T-helper 9 cell (primary cell): ENCODE measurements around the gene LIMCH1.
"Not testable (repeated sequence)": the region's sequence is repeated elsewhere in the genome, so short reads cannot be mapped to it uniquely, and the experiment has no call there.

ENCODE experiments used
- DNase-seq: peaks from one replicate; pipeline ENCODE4 v3.0.0-alpha.2; 2020

Gene LIMCH1

DNA sequence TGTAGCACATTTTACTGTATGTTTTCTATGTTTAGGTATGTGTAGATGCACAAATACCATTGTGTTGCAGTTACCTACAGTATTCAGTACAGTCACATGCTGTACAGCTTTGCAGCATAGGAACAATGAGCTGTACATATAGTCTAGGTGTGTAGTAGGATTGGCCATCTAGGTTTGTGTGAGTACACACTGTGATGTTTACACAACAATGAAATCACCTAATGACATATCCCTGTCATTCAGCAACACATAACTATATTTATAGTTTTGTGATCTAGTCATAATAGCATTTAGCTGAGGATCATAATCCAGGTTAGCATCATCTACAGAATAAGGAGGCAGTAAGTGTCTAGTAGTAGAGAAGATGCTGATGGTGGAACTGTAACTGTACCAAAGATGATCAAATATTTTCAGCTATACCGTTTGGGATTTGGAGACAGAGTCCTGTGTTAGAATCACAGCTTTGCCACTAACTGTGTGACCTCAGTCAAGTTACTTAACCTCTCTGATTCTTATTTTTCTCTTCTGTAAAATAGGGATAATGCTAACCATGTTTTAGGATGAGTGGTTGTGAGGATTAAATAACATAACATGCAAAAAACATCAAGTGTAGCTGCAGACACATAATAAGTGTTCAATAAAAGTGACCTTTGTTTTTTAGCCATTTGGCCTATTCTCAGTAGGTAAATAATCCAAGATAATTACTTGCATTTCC lies 73.3 kb downstream of the LIMCH1 start:
- no peak for DNase-seq

DNA sequence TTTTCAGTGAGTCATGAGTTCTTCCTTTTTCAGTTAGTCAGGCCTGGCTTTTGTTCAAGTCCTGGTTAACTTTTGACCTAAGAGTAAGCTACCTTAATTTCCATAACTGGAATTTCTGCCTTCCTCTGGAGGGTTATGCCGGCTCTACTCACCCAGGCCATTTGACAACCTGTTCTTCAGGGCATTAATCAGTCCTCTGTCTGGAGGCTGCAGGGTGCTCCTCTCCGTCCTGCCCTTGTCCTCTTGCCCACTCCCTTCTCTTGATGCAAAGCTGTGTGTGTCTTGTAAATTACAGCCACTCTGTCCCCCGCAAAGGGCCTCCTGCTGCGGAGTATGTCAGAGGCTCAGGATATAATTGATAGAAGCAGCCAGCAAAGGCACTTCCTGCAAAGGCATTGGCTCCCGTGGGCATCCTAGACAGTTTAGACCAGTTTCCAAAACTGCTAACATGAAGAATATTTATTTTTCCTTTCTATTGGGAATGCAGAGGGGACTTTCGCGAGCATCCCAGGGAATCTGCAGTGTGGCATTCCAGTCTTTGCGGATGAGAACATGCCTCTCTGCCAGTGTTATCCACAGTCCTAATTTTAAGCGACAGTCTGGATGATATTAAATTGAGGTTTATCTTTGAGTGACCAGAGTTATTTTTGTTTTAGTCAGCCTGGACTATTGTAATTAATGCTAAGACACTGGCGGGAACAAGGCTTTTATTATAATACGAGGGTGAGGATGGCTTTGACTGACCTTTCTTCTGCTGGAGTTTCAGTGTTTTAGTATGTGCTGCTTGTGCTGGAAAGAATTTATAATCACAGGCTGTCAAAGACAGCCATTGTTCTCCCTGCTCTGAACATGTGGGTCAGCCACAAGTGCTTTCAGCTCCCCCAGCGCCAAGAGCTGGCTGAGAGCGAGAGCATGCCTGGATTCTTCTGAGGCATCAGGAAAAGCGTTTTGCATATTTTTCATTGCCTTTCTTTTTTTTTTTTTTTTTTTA lies 74.2 kb downstream of the LIMCH1 start:
- DNase-seq = no peak

DNA sequence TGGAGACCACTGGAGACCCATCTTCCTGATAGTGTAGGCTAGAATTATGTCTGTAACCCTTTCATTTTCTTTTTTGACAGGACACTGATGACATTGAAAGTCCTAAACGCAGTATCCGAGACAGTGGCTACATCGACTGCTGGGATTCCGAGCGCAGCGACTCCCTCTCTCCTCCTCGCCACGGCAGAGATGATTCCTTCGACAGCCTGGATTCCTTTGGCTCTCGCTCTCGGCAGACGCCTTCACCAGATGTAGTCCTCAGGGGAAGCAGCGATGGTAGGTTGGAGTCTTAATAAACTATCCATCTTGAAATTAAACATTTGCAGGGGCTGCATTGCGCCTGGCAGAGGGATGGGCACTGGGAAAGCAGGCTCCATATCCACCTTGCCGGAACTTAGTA lies 75.4 kb downstream of the LIMCH1 start:
- DNase-seq = no peak

DNA sequence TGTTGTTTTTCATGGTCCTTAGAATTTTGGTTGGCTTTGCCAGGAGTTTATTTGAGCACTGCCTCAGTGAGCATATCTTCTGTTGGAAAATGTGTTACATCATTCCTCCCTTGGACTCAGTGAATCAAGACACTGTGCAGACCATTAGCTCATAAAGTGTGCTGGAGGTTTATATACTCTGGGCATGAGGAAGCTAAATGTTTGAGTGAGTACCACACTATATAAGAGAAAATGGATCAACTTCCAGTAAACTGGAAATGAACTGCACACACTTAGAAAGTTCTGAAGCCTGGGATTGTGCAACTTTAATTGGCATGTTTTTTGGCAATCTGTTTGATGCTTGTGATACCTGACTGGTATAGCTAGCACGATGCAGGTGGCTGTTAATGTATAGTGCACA lies 75.9 kb downstream of the LIMCH1 start:
- no peak for DNase-seq

GRCh38 chr4:41614519-41614918 lies 76.6 kb downstream of the LIMCH1 start:
- no peak for DNase-seq

GRCh38 chr4:41619161-41619560 lies 81.2 kb downstream of the LIMCH1 start:
- DNase-seq = no peak

- no peak for DNase-seq
These were observed 82.8 kb downstream of the LIMCH1 start for GRCh38 chr4:41620594-41621256.

- no peak for DNase-seq
These were observed 84.8 kb downstream of the LIMCH1 start for GRCh38 chr4:41622787-41623186.

DNA sequence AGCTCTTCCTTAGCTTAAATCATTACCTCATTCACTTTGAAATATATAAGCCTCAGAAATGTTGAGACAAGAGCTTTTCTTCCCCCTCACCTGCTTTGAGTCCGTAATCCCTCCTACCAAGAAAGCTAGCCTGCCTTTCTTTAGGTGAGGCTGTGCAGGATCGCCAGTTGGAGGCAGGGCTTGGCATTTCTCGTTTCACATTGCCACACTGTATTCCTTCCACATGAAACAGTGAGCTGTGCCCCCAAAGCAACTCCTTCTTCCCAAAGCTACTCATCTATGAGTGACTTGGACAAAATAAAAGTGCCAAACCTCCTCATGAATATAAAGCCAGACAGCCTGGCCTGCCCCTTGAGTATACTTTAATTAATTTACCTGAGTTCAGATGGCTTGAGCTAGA lies 86.8 kb downstream of the LIMCH1 start:
- DNase-seq = no peak

GRCh38 chr4:41625531-41625930 lies 87.6 kb downstream of the LIMCH1 start:
- DNase-seq = no peak

GRCh38 chr4:41628936-41629335 lies 91.0 kb downstream of the LIMCH1 start:
- no peak for DNase-seq

- no peak for DNase-seq
These were observed 93.6 kb downstream of the LIMCH1 start for GRCh38 chr4:41631523-41631922.

- no peak for DNase-seq
These were observed 94.6 kb downstream of the LIMCH1 start for GRCh38 chr4:41632481-41633073.

- DNase-seq = no peak
These were observed 95.4 kb downstream of the LIMCH1 start for GRCh38 chr4:41633321-41633720.

- DNase-seq = no peak
These were observed 97.5 kb downstream of the LIMCH1 start for GRCh38 chr4:41635441-41635840.

GRCh38 chr4:41638203-41638602 lies 100.2 kb downstream of the LIMCH1 start:
- no peak for DNase-seq

DNA sequence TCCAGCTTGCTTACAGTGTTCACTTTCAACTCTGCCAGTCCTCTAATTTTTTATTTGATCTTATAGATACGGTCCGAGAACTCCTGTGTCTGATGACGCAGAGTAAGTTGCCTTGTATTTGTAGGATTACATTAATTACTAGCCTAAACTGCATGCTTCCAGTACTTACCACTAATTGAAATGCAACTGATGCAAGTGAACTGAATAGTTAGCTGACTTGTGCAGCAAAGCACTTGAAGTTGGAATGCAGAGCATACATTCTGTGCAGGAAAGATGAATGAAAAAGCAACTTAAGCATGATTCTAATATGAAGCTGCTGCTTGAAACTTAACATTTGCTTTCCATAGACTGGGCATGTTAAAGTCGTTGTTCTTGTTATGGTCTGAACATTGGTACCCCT lies 100.9 kb downstream of the LIMCH1 start:
- DNase-seq = no peak

DNA sequence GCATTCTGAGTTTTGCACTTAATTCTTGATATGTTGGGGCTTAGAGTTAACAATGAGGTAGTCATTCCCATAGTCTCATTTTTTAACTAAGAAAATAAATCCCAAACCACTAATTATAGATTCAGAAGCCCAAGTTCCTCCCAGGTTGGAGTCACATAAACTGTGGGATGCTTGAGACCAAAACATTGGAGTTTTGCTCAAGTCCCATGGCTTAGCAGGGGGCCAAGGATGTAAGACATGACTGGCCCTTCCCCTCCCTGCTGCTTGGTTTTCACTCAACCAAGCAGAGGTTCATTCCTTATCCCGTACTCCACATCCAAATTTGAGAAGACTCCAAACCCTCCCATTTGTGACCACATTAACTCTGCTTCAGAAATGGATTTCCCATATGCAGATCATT lies 101.3 kb downstream of the LIMCH1 start:
- no peak for DNase-seq

GRCh38 chr4:41640906-41641305 lies 102.9 kb downstream of the LIMCH1 start:
- DNase-seq = no peak

GRCh38 chr4:41642746-41643145 lies 104.8 kb downstream of the LIMCH1 start:
- not testable (repeated sequence) for DNase-seq

DNA sequence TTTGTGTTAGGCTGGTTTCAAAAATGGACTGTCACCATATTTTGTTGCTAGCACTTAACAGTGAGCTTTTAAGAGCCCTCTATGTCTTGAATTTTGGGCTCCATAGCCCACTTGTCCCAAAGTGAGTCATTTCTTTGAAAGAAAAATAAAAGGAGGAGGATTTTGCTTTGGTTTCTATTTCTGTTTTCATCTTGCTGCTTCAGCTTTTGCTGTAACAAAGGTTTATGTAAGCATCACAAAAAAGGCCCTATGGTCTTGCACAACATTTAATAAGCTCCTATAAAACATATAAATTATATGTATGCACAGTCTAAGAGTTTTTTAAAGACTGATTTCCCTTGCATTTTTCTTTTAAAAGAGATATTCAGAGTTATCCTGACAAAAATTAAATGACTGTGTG lies 105.4 kb downstream of the LIMCH1 start:
- no peak for DNase-seq

DNA sequence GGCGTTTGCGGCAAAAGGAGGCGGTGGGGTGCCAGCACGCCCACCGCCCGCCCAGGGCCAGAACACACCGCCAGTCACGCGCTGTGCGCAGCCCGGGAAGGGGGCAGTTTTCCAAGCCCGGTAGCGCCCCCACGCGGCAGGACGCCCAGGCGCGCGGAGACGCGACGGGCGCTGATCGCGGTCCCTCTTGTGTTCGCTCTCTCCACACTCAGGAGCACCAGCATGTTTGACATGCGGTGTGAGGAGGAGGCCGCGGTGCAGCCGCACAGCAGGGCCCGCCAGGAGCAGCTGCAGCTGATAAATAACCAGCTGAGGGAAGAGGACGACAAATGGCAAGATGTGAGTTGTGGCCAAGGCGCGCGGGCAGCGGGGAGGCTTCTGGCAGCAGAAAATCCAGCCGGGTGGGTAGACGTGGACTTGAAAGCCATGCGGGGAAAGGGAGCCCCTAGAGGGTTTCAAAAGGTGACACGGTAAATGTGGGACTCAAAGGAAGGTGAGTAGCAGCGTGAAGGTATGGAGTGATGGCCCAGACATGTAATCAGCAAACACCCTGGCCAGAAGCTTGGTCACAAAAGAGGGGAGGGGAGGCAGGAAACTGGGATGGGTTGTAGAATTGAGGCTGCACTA lies 106.4 kb downstream of the LIMCH1 start:
- DNase-seq = no peak

- no peak for DNase-seq
These were observed 106.9 kb downstream of the LIMCH1 start for GRCh38 chr4:41644915-41645295.
